H9 (cell line): ENCODE results near the gene SSBP3. TPM values are rescaled to one million over a fixed set of nuclear protein-coding genes. Genes with fewer than 3 reads are reported as not detected.
A peak's percentile ranks its signal among the peaks of the same experiment; 100 is the strongest.

Source experiments
- DNase-seq: peaks from one replicate; pipeline ENCODE4 v3.0.0-alpha.2; 2017
- H2AFZ ChIP-seq: one replicate; pipeline ENCODE4 v1.6.1; 2013; ENCODE audit warnings: mild to moderate bottlenecking, low read length, control low read depth, moderate library complexity
- H2AK5ac ChIP-seq: 2 replicates; pipeline ENCODE4 v1.6.1; 2013; ENCODE audit warnings: low read length, control low read depth, mixed read lengths; ENCODE audit not compliant: insufficient read length
- H2BK120ac ChIP-seq: one replicate; pipeline ENCODE4 v1.6.1; 2013; ENCODE audit warnings: low read depth, mild to moderate bottlenecking, low read length, control low read depth, inconsistent platforms; ENCODE audit not compliant: poor library complexity, severe bottlenecking
- H2BK12ac ChIP-seq: 2 replicates; pipeline ENCODE4 v1.6.1; 2013; ENCODE audit warnings: low read length, control low read depth, mixed read lengths, low read depth; ENCODE audit not compliant: insufficient read length
- H2BK15ac ChIP-seq: 2 replicates; pipeline ENCODE4 v1.6.1; 2013; ENCODE audit warnings: low read depth, low read length, control low read depth
- H2BK20ac ChIP-seq: one replicate; pipeline ENCODE4 v1.6.1; 2013; ENCODE audit warnings: low read depth, mild to moderate bottlenecking, low read length, control low read depth, inconsistent platforms; ENCODE audit not compliant: poor library complexity, severe bottlenecking
- H2BK5ac ChIP-seq: 2 replicates; pipeline ENCODE4 v1.6.1; 2013; ENCODE audit warnings: low read length, control low read depth, mixed read lengths; ENCODE audit not compliant: insufficient read length
- H3K14ac ChIP-seq: 2 replicates; pipeline ENCODE4 v1.6.1; 2013; ENCODE audit warnings: low read length, control low read depth; ENCODE audit not compliant: insufficient read depth
- H3K18ac ChIP-seq: 2 replicates; pipeline ENCODE4 v1.6.1; 2013; ENCODE audit warnings: low read depth, mild to moderate bottlenecking, mixed read lengths, low read length, control low read depth; ENCODE audit not compliant: insufficient read length
- H3K23ac ChIP-seq: 2 replicates; pipeline ENCODE4 v1.6.1; 2013; ENCODE audit warnings: low read length, control low read depth, mixed read lengths, low read depth; ENCODE audit not compliant: insufficient read length
- H3K23me2 ChIP-seq: 2 replicates; pipeline ENCODE4 v1.6.1; 2013; ENCODE audit warnings: low read depth, mild to moderate bottlenecking, mixed read lengths, low read length, control low read depth; ENCODE audit not compliant: insufficient read length, poor library complexity, severe bottlenecking
- H3K27ac ChIP-seq: 2 replicates; pipeline ENCODE4 v1.5.1; 2013; ENCODE audit warnings: low read length, control low read depth, mixed read lengths, low read depth; ENCODE audit not compliant: insufficient read length
- H3K27me3 ChIP-seq: 2 replicates; pipeline ENCODE4 v1.6.1; 2013; ENCODE audit warnings: low read length, control low read depth, inconsistent platforms; ENCODE audit not compliant: insufficient read depth
- H3K4ac ChIP-seq: 2 replicates; pipeline ENCODE4 v1.6.1; 2013; ENCODE audit warnings: low read depth, mild to moderate bottlenecking, control low read depth, inconsistent platforms, low read length, moderate library complexity
- H3K4me1 ChIP-seq: 2 replicates; pipeline ENCODE4 v1.6.1; 2013; ENCODE audit warnings: low read length, control low read depth, inconsistent platforms; ENCODE audit not compliant: insufficient read depth
- H3K4me2 ChIP-seq: 2 replicates; pipeline ENCODE4 v1.6.1; 2013; ENCODE audit warnings: low read length, control low read depth, mixed read lengths; ENCODE audit not compliant: insufficient read length, insufficient read depth
- H3K56ac ChIP-seq: 2 replicates; pipeline ENCODE4 v1.6.1; 2013; ENCODE audit warnings: low read depth, mild to moderate bottlenecking, mixed read lengths, low read length, control low read depth; ENCODE audit not compliant: insufficient read length
- H3K79me1 ChIP-seq: 2 replicates; pipeline ENCODE4 v1.6.1; 2013; ENCODE audit warnings: low read depth, mild to moderate bottlenecking, moderate library complexity, low read length, control low read depth, inconsistent platforms; ENCODE audit not compliant: insufficient read depth, poor library complexity, severe bottlenecking
- H3K79me2 ChIP-seq: 2 replicates; pipeline ENCODE4 v1.6.1; 2013; ENCODE audit warnings: low read length, control low read depth, inconsistent platforms; ENCODE audit not compliant: insufficient read depth
- H3K9ac ChIP-seq: 2 replicates; pipeline ENCODE4 v1.6.1; 2013; ENCODE audit warnings: low read length, control low read depth, mixed read lengths; ENCODE audit not compliant: insufficient read length; ENCODE audit errors: extremely low read depth
- H3K9me3 ChIP-seq: one replicate; pipeline ENCODE4 v1.6.1; 2013; ENCODE audit warnings: low read depth, low read length, inconsistent platforms; ENCODE audit not compliant: control insufficient read depth
- H3T11ph ChIP-seq: one replicate; pipeline ENCODE4 v1.6.1; 2013; ENCODE audit warnings: mild to moderate bottlenecking, low read length, control low read depth, inconsistent platforms
- H4K20me1 ChIP-seq: one replicate; pipeline ENCODE4 v1.6.1; 2013; ENCODE audit not compliant: control insufficient read depth, insufficient read length, insufficient read depth
- H4K5ac ChIP-seq: 2 replicates; pipeline ENCODE4 v1.6.1; 2013; ENCODE audit warnings: low read depth, mild to moderate bottlenecking, mixed read lengths, low read length, control low read depth; ENCODE audit not compliant: insufficient read length
- H4K8ac ChIP-seq: replicated peaks from 2 replicates; pipeline ENCODE4 v1.6.1; 2013; ENCODE audit warnings: low read length, control low read depth, mixed read lengths, low read depth; ENCODE audit not compliant: insufficient read length
- H4K91ac ChIP-seq: 2 replicates; pipeline ENCODE4 v1.6.1; 2013; ENCODE audit warnings: low read depth, mild to moderate bottlenecking, moderate library complexity, mixed read lengths, low read length, control low read depth; ENCODE audit not compliant: insufficient read length
- H3K27ac Mint-ChIP-seq, 3 experiments: 2 replicates in 2 of 3; 3 replicates in 1 of 3; pipeline ENCODE4 v1.8.0; 2020 to 2021; ENCODE audit warnings: mixed read lengths in 3 of 3, mild to moderate bottlenecking in 1 of 3, moderate library complexity in 1 of 3
- H3K27me3 Mint-ChIP-seq: 2 replicates; pipeline ENCODE4 v1.8.0; 2021; ENCODE audit warnings: low read depth, mild to moderate bottlenecking, moderate library complexity, mixed read lengths
- H3K36me3 Mint-ChIP-seq, 3 experiments: 2 replicates in 2 of 3; 3 replicates in 1 of 3; pipeline ENCODE4 v1.8.0; 2020 to 2021; ENCODE audit warnings: low read depth in 3 of 3, mixed read lengths in 3 of 3; ENCODE audit not compliant: insufficient read depth in 1 of 3
- H3K4me1 Mint-ChIP-seq, 2 experiments: 2 replicates each; pipeline ENCODE4 v1.8.0; 2020; ENCODE audit warnings: mixed read lengths in 2 of 2
- H3K4me3 Mint-ChIP-seq, 2 experiments: 2 replicates in 1 of 2; 3 replicates in 1 of 2; pipeline ENCODE4 v1.8.0; 2020 to 2021; ENCODE audit warnings: mild to moderate bottlenecking in 2 of 2, mixed read lengths in 2 of 2, moderate library complexity in 1 of 2
- H3K9me3 Mint-ChIP-seq, 2 experiments: 2 replicates in 1 of 2; 3 replicates in 1 of 2; pipeline ENCODE4 v1.8.0; 2020; ENCODE audit warnings: mild to moderate bottlenecking in 2 of 2, mixed read lengths in 2 of 2, moderate library complexity in 1 of 2
- WGBS: extraction: QIAGEN DNeasy Blood & Tissue Kit; methylation state at CpG from one replicate; pipeline ENCODE4 v1.1.7; 2013; ENCODE audit warnings: missing lambda C conversion rate, low lambda C conversion rate, mixed read lengths; ENCODE audit not compliant: insufficient read length; ENCODE audit errors: extremely low coverage; 5-methylcytosine and 5-hydroxymethylcytosine counted together
- total RNA-seq: library from RNA; stranded (reverse); gene quantifications from 2 replicates; pipeline ENCODE4 v1.2.1, GENCODE V29; 2021
- TF ChIP-seq, protein P1 (sequence below): fragments of 200-600 bp; sonication (generic); conservative IDR thresholded peaks from 3 replicates; pipeline ENCODE4 v1.8.0; 2021; ENCODE audit warnings: antibody characterized with exemption, mild to moderate bottlenecking

SSBP3 gene
- total RNA-seq, 1 experiment from 2014 or later, result 126 TPM

DNA sequence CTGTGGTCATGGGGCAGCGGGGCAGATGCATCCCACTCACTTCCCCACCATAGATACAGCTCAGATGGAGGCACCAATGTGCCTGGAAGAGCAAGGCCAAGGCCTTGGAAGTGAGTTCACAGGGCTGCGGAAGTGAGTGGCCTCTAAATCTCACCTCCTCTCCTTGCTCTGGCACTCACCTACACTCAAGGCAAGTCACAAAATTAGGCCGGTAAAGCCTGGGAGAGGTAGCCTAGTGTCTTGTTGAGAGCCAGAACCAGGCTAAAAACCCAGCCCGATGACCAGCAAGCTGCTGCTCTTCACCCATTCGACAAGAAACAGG is 57.5 kb downstream of the SSBP3 start:
- Histone ChIP-seq H2BK20ac (no peak overlapping the region), H3K14ac (no peak overlapping the region), H3K9me3 (no peaks in the 10 kb centered on the region), H3K79me2 (peaks cover 25% of the 10 kb centered on the region; the same call in 1 of the 2 replicates), H2BK15ac (no peak overlapping the region), H4K8ac (no peak overlapping the region), H3K56ac (no peak overlapping the region), H3K27ac (no peak overlapping the region), H3K4me1 (peaks cover 9% of the 10 kb centered on the region; the same call in 1 of the 2 replicates), H4K20me1 (no peaks in the 10 kb centered on the region), H3K23me2 (no peaks in the 10 kb centered on the region), H2BK12ac (no peak overlapping the region), H4K5ac (no peak overlapping the region), H3K18ac (no peak overlapping the region), H2BK5ac (no peak overlapping the region), H2AFZ (no peak overlapping the region), H2AK5ac (no peak overlapping the region), H3T11ph (no peak overlapping the region), H3K4ac (no peak overlapping the region), H3K4me2 (no peak overlapping the region), H2BK120ac (no peak overlapping the region), H3K79me1 (peaks cover 17% of the 10 kb centered on the region), H3K9ac (no peak overlapping the region), H3K23ac (no peak overlapping the region), H3K27me3 (no peaks in the 10 kb centered on the region), H4K91ac (no peak overlapping the region)
- no peak for DNase-seq
- Mint-ChIP-seq H3K27me3 (no peaks in the 10 kb centered on the region; the same call in 1 of the 2 replicates), H3K9me3 (no peaks in the 10 kb centered on the region), H3K4me1 (peaks cover 64 to 70% of the 10 kb centered on the region in 2 experiments), H3K36me3 (peaks cover 6 to 40% (median 22%) of the 10 kb centered on the region in 3 experiments; a peak in 6 of 7 replicates), H3K27ac (peak overlapping the region in 1 of 3 experiments; percentile 26; a peak in 1 of 7 replicates), H3K4me3 (no peak overlapping the region)
- no CpG with 5 or more reads among the region's 5 CpGs for WGBS
- TF ChIP-seq, protein P1, sequence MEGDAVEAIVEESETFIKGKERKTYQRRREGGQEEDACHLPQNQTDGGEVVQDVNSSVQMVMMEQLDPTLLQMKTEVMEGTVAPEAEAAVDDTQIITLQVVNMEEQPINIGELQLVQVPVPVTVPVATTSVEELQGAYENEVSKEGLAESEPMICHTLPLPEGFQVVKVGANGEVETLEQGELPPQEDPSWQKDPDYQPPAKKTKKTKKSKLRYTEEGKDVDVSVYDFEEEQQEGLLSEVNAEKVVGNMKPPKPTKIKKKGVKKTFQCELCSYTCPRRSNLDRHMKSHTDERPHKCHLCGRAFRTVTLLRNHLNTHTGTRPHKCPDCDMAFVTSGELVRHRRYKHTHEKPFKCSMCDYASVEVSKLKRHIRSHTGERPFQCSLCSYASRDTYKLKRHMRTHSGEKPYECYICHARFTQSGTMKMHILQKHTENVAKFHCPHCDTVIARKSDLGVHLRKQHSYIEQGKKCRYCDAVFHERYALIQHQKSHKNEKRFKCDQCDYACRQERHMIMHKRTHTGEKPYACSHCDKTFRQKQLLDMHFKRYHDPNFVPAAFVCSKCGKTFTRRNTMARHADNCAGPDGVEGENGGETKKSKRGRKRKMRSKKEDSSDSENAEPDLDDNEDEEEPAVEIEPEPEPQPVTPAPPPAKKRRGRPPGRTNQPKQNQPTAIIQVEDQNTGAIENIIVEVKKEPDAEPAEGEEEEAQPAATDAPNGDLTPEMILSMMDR, result no peak
